Karpas-422 (cell line): ENCODE measurements around the gene SPINT2. TPM values are rescaled to one million over a fixed set of nuclear protein-coding genes. Genes with fewer than 3 reads are reported as not detected.

Experiments
- DNase-seq: peaks from one replicate; pipeline ENCODE4 v3.0.0-alpha.2; 2015
- H2AFZ ChIP-seq: fragments of 200-600 bp; sonication (generic); 2 replicates; pipeline ENCODE4 v1.6.1; 2014; ENCODE audit warnings: antibody characterized with exemption, low read length, mixed read lengths
- H3K27ac ChIP-seq: fragments of 200-600 bp; sonication (generic); 2 replicates; pipeline ENCODE4 v1.5.1; 2014; ENCODE audit warnings: mild to moderate bottlenecking, low read length, moderate library complexity
- H3K27me3 ChIP-seq: fragments of 200-600 bp; sonication (generic); 2 replicates; pipeline ENCODE4 v1.6.1; 2014; ENCODE audit warnings: low read length, mixed read lengths
- H3K36me3 ChIP-seq: fragments of 200-600 bp; sonication (generic); 2 replicates; pipeline ENCODE4 v1.6.1; 2014; ENCODE audit warnings: low read length, mixed read lengths; ENCODE audit not compliant: insufficient read depth
- H3K4me1 ChIP-seq: fragments of 200-600 bp; sonication (generic); 2 replicates; pipeline ENCODE4 v1.6.1; 2014; ENCODE audit warnings: mild to moderate bottlenecking, low read length, mixed read lengths
- H3K4me2 ChIP-seq: fragments of 200-600 bp; sonication (generic); 2 replicates; pipeline ENCODE4 v1.6.1; 2014; ENCODE audit warnings: low read length, low read depth, mild to moderate bottlenecking; ENCODE audit not compliant: poor library complexity, severe bottlenecking
- H3K4me3 ChIP-seq: fragments of 200-600 bp; sonication (generic); 2 replicates; pipeline ENCODE4 v1.5.1; 2014; ENCODE audit warnings: mild to moderate bottlenecking, antibody characterized with exemption, low read length, mixed read lengths
- H3K79me2 ChIP-seq: fragments of 200-600 bp; sonication (generic); 2 replicates; pipeline ENCODE4 v1.6.1; 2014; ENCODE audit warnings: mild to moderate bottlenecking, low read length, mixed read lengths
- H3K9ac ChIP-seq: fragments of 200-600 bp; sonication (generic); 2 replicates; pipeline ENCODE4 v1.6.0; 2014; ENCODE audit warnings: low read length
- H3K9me2 ChIP-seq: fragments of 200-600 bp; sonication (generic), shearing (Covaris generic); replicated peaks from 2 replicates; pipeline ENCODE4 v1.6.0; 2014; ENCODE audit warnings: mild to moderate bottlenecking, low read length, moderate library complexity; ENCODE audit not compliant: insufficient read depth
- H3K9me3 ChIP-seq: fragments of 300-700, 200-600 bp; sonication (generic); 2 replicates; pipeline ENCODE4 v1.6.1; 2014; ENCODE audit warnings: low read length, mixed read lengths
- H4K20me1 ChIP-seq: fragments of 200-600 bp; sonication (generic); 2 replicates; pipeline ENCODE4 v1.6.1; 2014; ENCODE audit warnings: mild to moderate bottlenecking, antibody characterized with exemption, low read length, low read depth; ENCODE audit not compliant: insufficient read depth
- total RNA-seq: library from RNA; depleted of rRNA; stranded (reverse); fragments of >200 nt; shearing (Covaris generic); gene quantifications from 2 replicates; pipeline ENCODE4 v1.2.3, GENCODE V29; 2014; ENCODE audit warnings: low replicate concordance; rRNA removed

SPINT2 gene
- 0.22 and 1.7 TPM in 2 replicates for total RNA-seq

- no peak for DNase-seq
- no peak within 1 kb of the TSS for H3K4me3 ChIP-seq
- no peak within 1 kb of the TSS for H3K9ac ChIP-seq
- no peaks in the 10 kb centered on the region for H3K36me3 ChIP-seq
- no peak within 1 kb of the TSS for H3K4me2 ChIP-seq
- no peak within 1 kb of the TSS for H2AFZ ChIP-seq
- no peak within 1 kb of the TSS for H3K27ac ChIP-seq
- H4K20me1 ChIP-seq = no peaks in the 10 kb centered on the region
- H3K9me2 ChIP-seq = no peaks in the 10 kb centered on the region
- H3K4me1 ChIP-seq = 0 out of 2 replicates have a peak, but pooled peaks cover 3% of the 10 kb centered on the region
- H3K79me2 ChIP-seq = no peaks in the 10 kb centered on the region
- H3K9me3 ChIP-seq = no peaks in the 10 kb centered on the region
- H3K27me3 ChIP-seq = no peaks in the 10 kb centered on the region
These were observed at the start of gene SPINT2 for GRCh38 chr19:38264486-38265212. SPINT2 (plus strand) TSS chr19:38264573; CDS start chr19:38264893, 320 bp downstream.

DNA sequence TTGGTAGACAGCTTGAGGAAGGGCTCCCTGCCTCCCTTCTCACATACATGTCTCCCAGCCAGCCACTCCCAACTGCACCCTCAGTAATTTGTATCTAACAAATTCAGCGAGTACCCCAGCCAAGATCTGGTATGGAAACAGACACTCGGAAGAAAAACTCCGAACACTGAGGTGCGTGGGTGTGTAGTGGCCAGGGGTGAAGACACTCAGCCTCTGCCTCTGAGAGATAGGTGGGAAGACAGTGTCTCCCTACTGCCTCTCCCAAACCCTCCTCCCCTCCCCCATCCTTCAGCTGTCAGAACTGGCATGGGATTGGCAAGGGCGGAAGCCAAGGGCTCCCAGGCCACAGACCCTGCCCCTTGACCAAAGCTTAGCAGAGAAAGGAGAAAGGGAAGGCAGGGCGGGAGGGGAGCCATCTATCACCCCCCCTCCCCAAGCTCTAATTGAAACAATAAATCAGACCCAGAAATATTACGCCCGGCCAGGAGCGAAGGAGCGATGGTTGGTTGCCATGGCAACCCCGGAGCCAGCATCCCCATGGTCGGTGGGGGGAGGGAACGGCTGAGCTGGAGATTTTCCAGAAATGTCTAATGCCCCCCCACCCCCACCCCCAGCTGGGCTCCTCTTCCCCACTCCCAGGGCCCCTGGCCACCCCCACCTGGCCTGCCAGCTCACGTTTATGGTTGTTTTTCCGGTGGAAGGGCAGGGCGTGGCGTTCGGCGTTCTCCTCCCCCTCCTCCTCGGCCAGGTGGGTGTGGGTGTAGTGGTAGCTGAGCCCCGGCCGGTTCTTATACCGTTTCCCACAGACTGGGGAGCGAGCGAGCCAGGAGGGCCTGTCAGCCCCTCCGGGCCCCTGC is 47.4 kb upstream of the SPINT2 start:
- H3K27me3 ChIP-seq = no peaks in the 10 kb centered on the region
- DNase-seq = no peak
- H3K36me3 ChIP-seq = no peaks in the 10 kb centered on the region
- peaks cover 3% of the 10 kb centered on the region; the same call in 1 of the 2 replicates for H4K20me1 ChIP-seq
- no peaks in the 10 kb centered on the region for H3K4me1 ChIP-seq
- H3K9me2 ChIP-seq = no peaks in the 10 kb centered on the region
- H3K79me2 ChIP-seq = no peaks in the 10 kb centered on the region
- H3K9ac ChIP-seq = no peak overlapping the region
- H3K27ac ChIP-seq = no peak overlapping the region
- H3K4me3 ChIP-seq = no peak overlapping the region
- no peak overlapping the region for H3K4me2 ChIP-seq
- no peaks in the 10 kb centered on the region for H3K9me3 ChIP-seq
- no peak overlapping the region for H2AFZ ChIP-seq

DNA sequence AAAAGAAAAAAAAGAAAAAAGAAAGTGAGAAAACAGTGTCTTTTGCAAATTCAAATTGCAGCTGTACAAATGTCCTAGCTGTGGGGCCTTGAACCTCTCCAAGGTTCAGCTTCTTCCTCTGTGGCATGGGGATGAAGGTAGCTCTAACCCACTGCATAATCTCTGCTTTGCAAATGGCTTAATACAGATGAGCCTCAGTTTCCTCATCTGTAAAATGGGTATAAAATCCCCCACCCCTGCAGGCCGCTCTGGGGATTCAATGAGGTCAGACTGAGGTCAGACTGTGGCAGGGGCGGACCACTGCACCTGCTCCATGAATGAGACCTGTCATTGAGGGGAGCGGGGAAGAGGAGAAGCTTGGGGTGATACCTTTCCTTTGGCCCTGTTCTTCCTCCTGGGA is 46.2 kb upstream of the SPINT2 start:
- Histone ChIP-seq H3K9me3 (no peaks in the 10 kb centered on the region), H3K79me2 (peaks cover 4% of the 10 kb centered on the region; the same call in 1 of the 2 replicates), H3K9ac (no peak overlapping the region), H3K36me3 (no peaks in the 10 kb centered on the region), H3K27me3 (no peaks in the 10 kb centered on the region), H2AFZ (no peak overlapping the region), H4K20me1 (peaks cover 3% of the 10 kb centered on the region; the same call in 1 of the 2 replicates), H3K4me1 (peaks cover 3% of the 10 kb centered on the region), H3K9me2 (no peaks in the 10 kb centered on the region), H3K27ac (no peak overlapping the region), H3K4me2 (no peak overlapping the region), H3K4me3 (no peak overlapping the region)
- no peak for DNase-seq

GRCh38 chr19:38219221-38219620 is 45.2 kb upstream of the SPINT2 start:
- no peak overlapping the region for H3K4me2 ChIP-seq
- no peak overlapping the region for H3K4me3 ChIP-seq
- H3K9me2 ChIP-seq = no peaks in the 10 kb centered on the region
- H4K20me1 ChIP-seq = peaks cover 3% of the 10 kb centered on the region; the same call in 1 of the 2 replicates
- no peaks in the 10 kb centered on the region for H3K36me3 ChIP-seq
- H3K79me2 ChIP-seq = peaks cover 8% of the 10 kb centered on the region; the same call in 1 of the 2 replicates
- peaks cover 8% of the 10 kb centered on the region for H3K4me1 ChIP-seq
- no peaks in the 10 kb centered on the region for H3K9me3 ChIP-seq
- H3K27me3 ChIP-seq = no peaks in the 10 kb centered on the region
- H2AFZ ChIP-seq = no peak overlapping the region
- no peak for DNase-seq
- H3K27ac ChIP-seq = no peak overlapping the region
- no peak overlapping the region for H3K9ac ChIP-seq

DNA sequence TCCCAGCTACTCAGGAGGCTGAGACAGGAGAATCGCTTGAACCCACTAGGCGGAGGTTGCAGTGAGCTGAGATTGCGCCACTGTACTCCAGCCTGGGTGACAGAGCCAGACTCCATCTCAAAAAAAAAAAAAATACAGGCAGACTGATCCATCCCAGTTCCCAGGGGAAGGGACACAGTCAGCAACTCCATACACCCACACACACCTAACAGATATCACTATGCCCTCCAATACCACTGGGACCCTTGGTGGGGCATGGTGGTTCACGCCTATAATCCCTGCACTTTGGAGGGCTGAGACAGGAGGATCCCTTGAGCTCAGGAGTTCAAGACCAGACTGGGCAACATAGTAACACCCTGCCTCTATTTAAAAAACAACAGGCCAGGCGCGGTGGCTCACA is 43.0 kb upstream of the SPINT2 start:
- H2AFZ ChIP-seq = no peak overlapping the region
- no peaks in the 10 kb centered on the region for H3K9me2 ChIP-seq
- no peak for DNase-seq
- no peaks in the 10 kb centered on the region for H3K36me3 ChIP-seq
- H3K4me2 ChIP-seq = no peak overlapping the region
- H4K20me1 ChIP-seq = peaks cover 3% of the 10 kb centered on the region; the same call in 1 of the 2 replicates
- peaks cover 8% of the 10 kb centered on the region; the same call in 1 of the 2 replicates for H3K79me2 ChIP-seq
- no peak overlapping the region for H3K9ac ChIP-seq
- no peaks in the 10 kb centered on the region for H3K9me3 ChIP-seq
- no peak overlapping the region for H3K27ac ChIP-seq
- no peaks in the 10 kb centered on the region for H3K27me3 ChIP-seq
- H3K4me3 ChIP-seq = no peak overlapping the region
- peaks cover 12% of the 10 kb centered on the region for H3K4me1 ChIP-seq

GRCh38 chr19:38221919-38222830 is 42.2 kb upstream of the SPINT2 start:
- Histone ChIP-seq H2AFZ (no peak overlapping the region), H3K27me3 (no peaks in the 10 kb centered on the region), H3K4me2 (no peak overlapping the region), H3K36me3 (no peaks in the 10 kb centered on the region), H3K9ac (no peak overlapping the region), H3K79me2 (peaks cover 8% of the 10 kb centered on the region; the same call in 1 of the 2 replicates), H3K27ac (no peak overlapping the region), H4K20me1 (peaks cover 3% of the 10 kb centered on the region; the same call in 1 of the 2 replicates), H3K9me2 (no peaks in the 10 kb centered on the region), H3K4me3 (no peak overlapping the region), H3K4me1 (peaks cover 12% of the 10 kb centered on the region), H3K9me3 (no peaks in the 10 kb centered on the region)
- DNase-seq = no peak

DNA sequence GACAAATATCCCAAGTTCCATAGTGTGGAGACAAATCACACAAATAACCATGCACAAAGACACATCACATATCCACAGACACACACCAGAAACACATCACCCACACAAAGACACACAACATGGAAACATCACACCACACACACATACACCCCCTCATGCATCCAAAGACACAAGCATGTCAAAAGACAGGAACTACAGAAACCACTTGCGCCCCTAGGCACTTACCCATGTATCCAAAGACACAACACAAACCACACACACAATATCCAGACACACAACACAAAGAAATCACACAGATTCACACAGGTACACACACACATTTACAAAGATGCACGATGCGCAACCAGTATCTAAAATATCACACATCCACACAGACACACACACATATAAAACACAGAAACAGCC is 41.3 kb upstream of the SPINT2 start:
- Histone ChIP-seq H3K36me3 (no peaks in the 10 kb centered on the region), H3K4me1 (peaks cover 15% of the 10 kb centered on the region), H3K27ac (no peak overlapping the region), H4K20me1 (peaks cover 3% of the 10 kb centered on the region; the same call in 1 of the 2 replicates), H3K79me2 (peaks cover 8% of the 10 kb centered on the region; the same call in 1 of the 2 replicates), H3K4me3 (peak overlapping the region; percentile 73), H3K9me3 (no peaks in the 10 kb centered on the region), H3K27me3 (no peaks in the 10 kb centered on the region), H3K4me2 (peak overlapping the region; percentile 80), H3K9me2 (no peaks in the 10 kb centered on the region), H2AFZ (no peak overlapping the region), H3K9ac (peak overlapping the region; percentile 74)
- DNase-seq = no peak
